Activated CD4-positive, alpha-beta T cell treated with anti-CD3 and anti-CD28 coated beads, Interleukin-2, amount 50 U/mL, for 16 hours (primary cell): Measurements from ENCODE around the gene CCNJL.
"Not testable (repeated sequence)": the region's sequence is repeated elsewhere in the genome, so short reads cannot be mapped to it uniquely, and the experiment has no call there.

Source experiments
- DNase-seq: peaks from one replicate; pipeline ENCODE4 v3.0.0-alpha.2; 2020

CCNJL gene

GRCh38 chr5:160260881-160261815 lies 51.2 kb downstream of the CCNJL start:
- no peak for DNase-seq

DNA sequence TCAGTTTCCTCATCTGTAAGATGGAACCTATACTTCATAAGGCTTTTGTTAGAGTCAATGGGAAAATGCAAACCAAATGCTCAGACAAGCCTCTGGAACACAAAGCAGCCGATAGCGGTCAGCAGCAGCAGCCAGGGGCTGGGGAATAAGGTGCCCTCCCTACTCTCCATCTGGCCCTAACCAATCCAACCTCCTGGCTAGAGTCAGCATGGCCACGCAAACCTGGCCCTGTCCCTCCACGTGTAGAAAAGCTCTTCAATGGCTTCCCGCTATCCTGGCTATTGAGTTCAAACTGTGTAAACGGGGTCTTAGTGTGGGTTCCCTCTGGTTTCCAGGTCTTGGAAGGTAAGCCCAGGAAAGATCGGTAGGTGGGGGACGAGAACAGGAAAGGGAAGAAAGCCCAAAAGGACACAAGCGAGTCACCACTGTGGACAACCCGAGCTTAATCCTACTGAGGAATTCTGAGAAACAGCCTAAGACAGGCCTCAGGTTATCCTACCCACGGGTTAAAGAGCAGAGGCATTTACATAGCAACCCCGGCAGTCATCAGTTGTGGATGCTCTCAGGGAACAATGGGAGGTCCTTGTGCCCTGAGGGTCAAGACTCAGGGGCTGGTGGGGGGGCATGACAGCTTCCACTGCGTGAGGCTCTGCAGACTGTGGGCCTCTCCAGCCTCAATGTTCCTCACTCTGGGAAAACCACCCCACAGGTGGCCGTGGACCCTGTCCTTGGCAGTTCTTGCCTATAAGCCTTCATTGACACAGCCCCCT lies 52.2 kb downstream of the CCNJL start:
- no peak for DNase-seq

- DNase-seq, result no peak
These were observed 53.0 kb downstream of the CCNJL start for GRCh38 chr5:160259341-160259740.

DNA sequence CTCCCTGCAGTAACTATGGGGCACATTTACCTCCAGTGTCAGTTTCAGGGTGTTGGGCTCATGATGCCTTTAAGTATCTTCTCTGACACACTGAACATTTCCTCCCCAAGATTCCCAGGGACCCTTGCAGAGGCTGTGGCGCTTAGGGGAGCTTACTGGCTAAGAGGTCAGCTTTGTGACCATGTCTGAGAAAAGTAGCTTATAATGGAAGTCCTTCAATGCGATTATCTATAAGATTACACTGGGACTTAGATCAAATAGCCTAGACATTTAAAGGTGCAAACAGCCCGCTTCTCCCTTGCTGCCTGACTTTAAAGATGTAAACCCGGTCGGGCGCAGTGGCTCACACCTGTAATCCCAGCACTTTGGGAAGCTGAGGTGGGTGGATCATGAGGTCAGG lies 57.7 kb downstream of the CCNJL start:
- no peak for DNase-seq

GRCh38 chr5:160253441-160253840 lies 58.9 kb downstream of the CCNJL start:
- no peak for DNase-seq

- no peak for DNase-seq
These were observed 59.4 kb downstream of the CCNJL start for GRCh38 chr5:160252916-160253315.

GRCh38 chr5:160251406-160252155 lies 60.8 kb downstream of the CCNJL start:
- no peak for DNase-seq

DNA sequence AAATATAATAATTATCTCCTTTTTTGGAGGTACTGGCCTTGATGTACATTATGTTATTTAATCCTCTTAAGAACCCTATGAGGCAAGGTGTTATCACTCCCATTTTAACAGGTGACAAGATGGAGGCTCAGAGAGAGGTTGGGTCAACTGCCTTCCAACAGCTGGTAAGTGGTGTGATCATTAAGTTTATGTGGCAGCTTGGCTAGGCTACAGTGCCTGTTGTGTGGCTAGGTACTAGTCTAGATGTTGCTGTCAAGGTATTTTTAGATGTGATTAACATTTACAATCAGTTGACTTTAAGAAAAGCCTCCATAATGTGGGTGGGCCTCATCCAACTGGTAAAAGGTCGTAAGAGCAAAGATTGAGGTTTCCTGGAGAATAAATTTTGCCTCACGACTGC lies 61.5 kb downstream of the CCNJL start:
- DNase-seq, result no peak

GRCh38 chr5:160250226-160250625 lies 62.1 kb downstream of the CCNJL start:
- DNase-seq, result no peak

- not testable (repeated sequence) for DNase-seq
These were observed 62.8 kb downstream of the CCNJL start for GRCh38 chr5:160249570-160249969.

DNA sequence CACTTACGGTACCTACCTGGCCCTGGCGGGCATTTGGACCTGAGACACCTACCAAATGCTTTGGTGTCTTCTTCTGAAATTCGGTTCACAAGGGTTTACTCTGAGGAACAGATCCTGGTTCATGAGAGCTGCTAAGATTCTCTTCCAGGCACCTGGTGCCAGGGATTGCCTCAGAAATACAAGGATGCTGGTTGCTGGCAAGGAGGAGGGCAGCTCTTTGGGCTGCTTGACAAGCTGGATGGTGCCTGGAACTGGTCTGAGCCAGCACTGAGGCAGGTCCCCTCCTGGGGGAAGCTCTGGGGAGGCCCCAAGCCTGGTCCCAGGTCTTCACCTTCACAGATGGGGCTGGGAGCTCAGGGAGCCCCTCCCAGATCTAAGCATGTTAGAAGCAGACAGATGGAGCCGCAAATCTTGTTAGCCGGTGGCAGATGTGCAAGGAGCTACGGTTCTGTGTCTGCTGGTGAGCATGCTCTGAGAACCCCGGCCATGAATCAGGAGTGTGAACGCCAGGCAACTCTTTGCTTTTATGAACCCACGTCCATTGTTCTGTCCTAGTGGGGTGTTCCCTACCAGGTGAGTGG lies 66.8 kb downstream of the CCNJL start:
- no peak for DNase-seq

DNA sequence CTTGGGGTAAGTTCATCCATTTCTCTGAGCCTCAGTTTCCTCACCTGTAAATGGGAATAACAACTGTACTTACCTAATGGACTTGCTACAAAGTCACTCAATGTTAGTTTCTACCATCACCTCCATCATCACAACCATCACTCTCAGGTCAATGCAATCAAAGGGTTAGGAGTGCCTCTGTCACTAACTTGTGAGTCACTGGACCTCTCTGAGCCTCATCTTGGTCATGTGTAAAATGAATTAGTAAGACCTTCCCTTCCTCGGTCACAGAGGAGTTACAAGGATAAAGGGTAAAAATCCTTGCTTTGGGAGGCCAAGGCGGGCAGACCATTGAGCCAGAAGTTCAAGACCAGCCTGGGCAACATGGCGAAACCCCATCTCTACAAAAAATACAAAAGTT lies 70.2 kb downstream of the CCNJL start:
- DNase-seq, result no peak

- DNase-seq, result no peak
These were observed 72.0 kb downstream of the CCNJL start for GRCh38 chr5:160240350-160240749.

- DNase-seq, result no peak
These were observed 74.7 kb downstream of the CCNJL start for GRCh38 chr5:160237571-160238093.

DNA sequence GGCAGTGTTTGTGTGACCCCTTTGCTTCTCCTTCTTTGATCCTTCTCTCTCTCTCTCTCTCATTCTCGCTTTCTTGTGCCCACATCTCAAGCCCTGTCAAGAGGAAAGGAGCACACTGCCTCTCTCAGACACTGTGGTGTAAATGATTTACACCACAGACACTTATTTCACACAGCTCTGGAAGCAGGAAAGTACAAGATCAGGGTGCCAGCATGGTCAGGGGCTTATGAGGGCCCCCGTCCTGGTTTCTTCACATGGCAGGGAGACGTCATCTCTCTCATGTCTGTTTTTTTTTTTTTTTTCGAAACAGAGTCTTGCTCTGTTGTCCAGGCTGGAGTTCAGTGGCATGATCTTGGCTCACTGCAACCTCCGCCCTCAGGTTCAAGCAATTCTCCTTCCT lies 76.6 kb downstream of the CCNJL start:
- DNase-seq, result no peak

GRCh38 chr5:160233215-160233614 lies 79.1 kb downstream of the CCNJL start:
- no peak for DNase-seq

DNA sequence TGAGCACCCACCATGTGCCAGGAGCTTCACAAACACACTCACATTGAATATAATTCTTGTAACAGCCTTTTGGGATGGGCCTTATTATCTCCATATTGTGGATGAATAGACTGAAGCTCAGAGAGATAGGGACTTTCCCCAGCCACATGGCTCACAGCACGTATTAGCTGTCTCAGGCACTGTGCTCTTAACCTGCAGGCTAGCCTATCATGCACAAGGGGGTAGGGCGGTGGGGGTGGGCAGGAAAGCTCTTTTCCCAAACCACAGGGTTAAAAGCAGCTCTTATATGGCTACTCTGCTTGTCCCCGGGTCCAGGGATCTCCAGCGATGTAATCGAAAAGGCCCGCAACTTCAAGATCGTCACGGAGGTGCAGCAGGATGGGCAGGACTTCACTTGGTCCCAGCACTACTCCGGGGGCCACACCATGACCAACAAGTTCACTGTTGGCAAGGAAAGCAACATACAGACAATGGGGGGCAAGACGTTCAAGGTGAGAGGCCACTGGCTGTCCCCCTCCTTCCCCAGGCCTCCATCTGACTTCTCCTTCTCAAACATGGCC lies 80.5 kb downstream of the CCNJL start:
- no peak for DNase-seq

GRCh38 chr5:160230686-160231527 lies 81.5 kb downstream of the CCNJL start:
- peak; percentile 28 for DNase-seq

GRCh38 chr5:160229190-160229742 lies 83.1 kb downstream of the CCNJL start, which contains the start of gene FABP6:
FABP6 (plus strand) TSS chr5:160229506; CDS start chr5:160229558, 52 bp downstream.
- no peak for DNase-seq

- no peak for DNase-seq
These were observed 85.4 kb downstream of the CCNJL start for GRCh38 chr5:160227012-160227411.

GRCh38 chr5:160221082-160221481 lies 91.3 kb downstream of the CCNJL start:
- DNase-seq, result no peak
